ENCODE results near the gene MCRS1. TPM values are rescaled to one million over a fixed set of nuclear protein-coding genes. Genes with fewer than 3 reads are reported as not detected.

The MCRS1 gene
- total RNA-seq, 1 donor from 2014 or later = 65.6 TPM

DNA sequence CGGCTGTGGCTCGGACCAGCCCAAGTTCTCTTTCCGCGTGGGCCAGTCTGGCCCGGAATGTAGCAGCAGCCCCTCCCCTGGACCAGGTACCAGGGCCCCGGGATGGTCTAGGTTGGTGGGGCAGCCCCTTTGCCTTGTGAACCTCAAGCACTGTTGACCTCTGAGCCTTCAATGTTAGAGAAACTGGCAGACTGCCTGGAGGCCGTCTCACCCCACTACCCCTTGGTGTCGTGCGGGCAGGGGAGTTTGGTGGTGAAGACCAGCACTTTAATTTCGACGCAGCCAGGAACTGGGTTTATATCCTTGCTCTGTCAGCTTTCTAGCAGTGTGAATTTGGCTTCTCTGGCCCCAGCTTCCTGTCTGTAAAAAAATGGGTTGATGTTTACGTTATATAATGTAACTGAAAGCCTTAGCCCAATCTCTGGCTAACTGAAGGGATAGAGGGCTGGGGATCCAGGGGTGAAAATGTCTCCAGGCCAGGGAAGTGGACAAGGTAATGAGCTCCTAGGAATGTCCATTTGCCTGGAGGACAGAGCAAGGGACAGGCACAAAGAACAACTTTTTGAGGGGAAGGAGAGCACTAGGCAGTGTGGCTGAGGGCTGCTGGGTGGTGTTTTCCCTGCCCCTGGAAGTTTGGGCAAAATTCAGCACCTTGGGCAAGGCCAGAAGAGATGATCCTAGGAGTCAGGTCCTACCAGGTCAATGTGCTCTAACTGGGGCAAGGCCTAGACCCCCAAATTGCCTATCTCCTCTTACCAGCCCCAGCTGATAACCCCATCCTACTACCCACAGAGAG is 11.4 kb downstream of the MCRS1 start:
- TF ChIP-seq CTCF (IDR thresholded peaks at IDR 0.05; ENCODE audit: unreplicated experiment) = no peak
- no peaks in the 10 kb centered on the region for H3K4me1 Mint-ChIP-seq
- peaks cover 2% of the 10 kb centered on the region for H3K27me3 Mint-ChIP-seq (ENCODE audit: low read depth)
- H3K36me3 Mint-ChIP-seq = peaks cover 19% of the 10 kb centered on the region
- DNase-seq (ENCODE audit: low spot score in 2 of 2, unreplicated experiment in 2 of 2) = no peak
- no peaks in the 10 kb centered on the region for H3K9me3 Mint-ChIP-seq
- H3K4me3 Mint-ChIP-seq = no peak overlapping the region
- H3K27ac Mint-ChIP-seq = no peak overlapping the region

- H3K27me3 Mint-ChIP-seq (ENCODE audit: low read depth) = peaks cover 3% of the 10 kb centered on the region
- H3K36me3 Mint-ChIP-seq = peaks cover 17% of the 10 kb centered on the region
- no peak for DNase-seq (ENCODE audit: low spot score in 2 of 2, unreplicated experiment in 2 of 2)
- no peak overlapping the region for H3K27ac Mint-ChIP-seq
- no peaks in the 10 kb centered on the region for H3K9me3 Mint-ChIP-seq
- H3K4me3 Mint-ChIP-seq = no peak overlapping the region
- TF ChIP-seq CTCF (IDR thresholded peaks at IDR 0.05; ENCODE audit: unreplicated experiment) = no peak
- H3K4me1 Mint-ChIP-seq = no peaks in the 10 kb centered on the region
Measured at GRCh38 chr12:49555631-49556390, 12.1 kb downstream of the MCRS1 start.

GRCh38 chr12:49554266-49554665 is 13.7 kb downstream of the MCRS1 start:
- H3K27me3 Mint-ChIP-seq (ENCODE audit: low read depth) = peaks cover 11% of the 10 kb centered on the region
- TF ChIP-seq CTCF (IDR thresholded peaks at IDR 0.05; ENCODE audit: unreplicated experiment) = no peak
- H3K4me3 Mint-ChIP-seq = no peak overlapping the region
- no peak for DNase-seq (ENCODE audit: low spot score in 2 of 2, unreplicated experiment in 2 of 2)
- peaks cover 13% of the 10 kb centered on the region for H3K36me3 Mint-ChIP-seq
- no peaks in the 10 kb centered on the region for H3K9me3 Mint-ChIP-seq
- H3K4me1 Mint-ChIP-seq = no peaks in the 10 kb centered on the region
- H3K27ac Mint-ChIP-seq = no peak overlapping the region

GRCh38 chr12:49553512-49554088 is 14.3 kb downstream of the MCRS1 start:
- Mint-ChIP-seq H3K4me1 (peaks cover 3% of the 10 kb centered on the region), H3K27ac (no peak overlapping the region), H3K9me3 (no peaks in the 10 kb centered on the region), H3K36me3 (peaks cover 9% of the 10 kb centered on the region), H3K4me3 (no peak overlapping the region), H3K27me3 (ENCODE audit: low read depth) (peaks cover 14% of the 10 kb centered on the region)
- TF ChIP-seq CTCF (IDR thresholded peaks at IDR 0.05; ENCODE audit: unreplicated experiment) = peak; percentile 17
- DNase-seq (ENCODE audit: low spot score in 2 of 2, unreplicated experiment in 2 of 2) = no peak

DNA sequence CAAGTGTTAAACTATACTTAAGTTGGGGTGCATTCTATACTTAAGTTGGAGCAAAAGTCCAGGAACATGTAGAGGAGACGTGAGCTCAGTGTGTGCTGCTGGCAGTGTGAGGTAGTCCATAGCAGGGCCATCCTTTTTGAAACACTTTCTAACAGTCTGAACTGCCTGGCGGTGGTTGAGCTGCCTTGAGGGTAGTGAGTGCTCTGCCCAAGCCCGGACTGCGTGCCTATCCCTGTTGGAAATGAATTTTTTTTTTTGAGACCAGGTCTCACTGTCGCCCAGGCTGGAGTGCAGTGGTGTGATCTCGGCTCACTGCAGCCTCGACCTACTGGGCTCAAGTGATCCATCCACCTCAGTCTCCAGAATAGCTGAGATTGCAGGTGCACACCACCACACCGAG is 15.0 kb downstream of the MCRS1 start:
- Mint-ChIP-seq H3K27me3 (ENCODE audit: low read depth) (peaks cover 20% of the 10 kb centered on the region), H3K36me3 (peaks cover 6% of the 10 kb centered on the region), H3K27ac (no peak overlapping the region), H3K4me1 (peaks cover 6% of the 10 kb centered on the region), H3K9me3 (no peaks in the 10 kb centered on the region), H3K4me3 (no peak overlapping the region)
- no peak for DNase-seq (ENCODE audit: low spot score in 2 of 2, unreplicated experiment in 2 of 2)
- TF ChIP-seq CTCF (IDR thresholded peaks at IDR 0.05; ENCODE audit: unreplicated experiment) = no peak

All from mesothelial cell of epicardium (in vitro differentiated cells).